Stimulated activated CD4-positive, alpha-beta T cell treated with anti-CD3 and anti-CD28 coated beads, Interleukin-1b, Interleukin-23, amount 100 ng/mL, for 1 hour (primary cell): ENCODE measurements around the gene MT2A.

Experiments used
- DNase-seq, 2 donors: peaks; one replicate each; pipeline ENCODE4 v3.0.0-alpha.2; 2020; ENCODE audit warnings: low read depth in 2 of 2

MT2A gene

GRCh38 chr16:56600398-56600999 is 7.9 kb upstream of the MT2A start:
- DNase-seq: no peak

GRCh38 chr16:56601325-56601724 is 7.1 kb upstream of the MT2A start:
- DNase-seq: no peak

GRCh38 chr16:56603589-56603988 is 4.8 kb upstream of the MT2A start:
- no peak for DNase-seq

GRCh38 chr16:56604966-56605365 is 3.4 kb upstream of the MT2A start:
- DNase-seq: no peak

- no peak for DNase-seq
Observed at GRCh38 chr16:56605475-56605874, 2.9 kb upstream of the MT2A start.

- no peak for DNase-seq
Observed at GRCh38 chr16:56606071-56606475, 2.3 kb upstream of the MT2A start.

GRCh38 chr16:56606476-56607108 is 1.8 kb upstream of the MT2A start:
- DNase-seq: no peak

- DNase-seq: no peak
Observed at GRCh38 chr16:56607109-56607618, 1.2 kb upstream of the MT2A start.

- no peak for DNase-seq
Observed at GRCh38 chr16:56607675-56608042, 725 bp upstream of the MT2A start.

GRCh38 chr16:56608876-56609462 is 585 bp downstream of the MT2A start:
- DNase-seq: no peak

GRCh38 chr16:56609463-56609921 is 1.1 kb downstream of the MT2A start:
- peak in 1 of 2 donors; percentile 36 for DNase-seq

GRCh38 chr16:56610017-56610608 is 1.7 kb downstream of the MT2A start:
- DNase-seq: peak in 1 of 2 donors; percentile 55

- DNase-seq: no peak
Observed at GRCh38 chr16:56610609-56611111, 2.3 kb downstream of the MT2A start.

GRCh38 chr16:56611281-56611833 is 3.0 kb downstream of the MT2A start:
- no peak for DNase-seq

GRCh38 chr16:56613706-56614105 is 5.3 kb downstream of the MT2A start:
- no peak for DNase-seq

GRCh38 chr16:56614549-56614991 is 6.2 kb downstream of the MT2A start:
- DNase-seq: no peak

GRCh38 chr16:56615353-56615752 is 7.0 kb downstream of the MT2A start:
- no peak for DNase-seq

- DNase-seq: no peak
Observed at GRCh38 chr16:56616608-56617211, 8.3 kb downstream of the MT2A start.

- peak in 1 of 2 donors; percentile 29 for DNase-seq
Observed at GRCh38 chr16:56617212-56618085, 9.1 kb downstream of the MT2A start.

GRCh38 chr16:56618138-56618537 is 9.8 kb downstream of the MT2A start:
- no peak for DNase-seq
